ENCODE measurements around the gene GDNF.

- TF ChIP-seq FOXA1 (IDR thresholded peaks at IDR 0.05) (no peak), CTCF (IDR thresholded peaks at IDR 0.05; ENCODE audit: low read depth, low read length, missing input control) (no peak), TAF1 (conservative IDR thresholded peaks at IDR 0.05) (no peak), SP1 (IDR thresholded peaks at IDR 0.05) (no peak), RAD21 (IDR thresholded peaks at IDR 0.05) (no peak), REST (IDR thresholded peaks at IDR 0.05) (no peak), YY1 (IDR thresholded peaks at IDR 0.05) (no peak), GABPA (IDR thresholded peaks at IDR 0.05 in 1 of 2, conservative IDR thresholded peaks at IDR 0.05 in 1 of 2) (no peak)
- TF ChIP-seq, protein P1, sequence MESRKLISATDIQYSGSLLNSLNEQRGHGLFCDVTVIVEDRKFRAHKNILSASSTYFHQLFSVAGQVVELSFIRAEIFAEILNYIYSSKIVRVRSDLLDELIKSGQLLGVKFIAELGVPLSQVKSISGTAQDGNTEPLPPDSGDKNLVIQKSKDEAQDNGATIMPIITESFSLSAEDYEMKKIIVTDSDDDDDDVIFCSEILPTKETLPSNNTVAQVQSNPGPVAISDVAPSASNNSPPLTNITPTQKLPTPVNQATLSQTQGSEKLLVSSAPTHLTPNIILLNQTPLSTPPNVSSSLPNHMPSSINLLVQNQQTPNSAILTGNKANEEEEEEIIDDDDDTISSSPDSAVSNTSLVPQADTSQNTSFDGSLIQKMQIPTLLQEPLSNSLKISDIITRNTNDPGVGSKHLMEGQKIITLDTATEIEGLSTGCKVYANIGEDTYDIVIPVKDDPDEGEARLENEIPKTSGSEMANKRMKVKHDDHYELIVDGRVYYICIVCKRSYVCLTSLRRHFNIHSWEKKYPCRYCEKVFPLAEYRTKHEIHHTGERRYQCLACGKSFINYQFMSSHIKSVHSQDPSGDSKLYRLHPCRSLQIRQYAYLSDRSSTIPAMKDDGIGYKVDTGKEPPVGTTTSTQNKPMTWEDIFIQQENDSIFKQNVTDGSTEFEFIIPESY (IDR thresholded peaks at IDR 0.05): no peak
Observed at GRCh38 chr5:37855438-37855837, 15.6 kb upstream of the GDNF start.

Data from liver (tissue), 3 donors.